HCT116 (cell line): Measurements from ENCODE around the gene EPYC.

Experiments
- CTCF ChIP-seq, 3 experiments: fragments of 200-600 bp in 1 of 3; sonication (generic) in 1 of 3; IDR thresholded peaks in 2 of 3; conservative IDR thresholded peaks in 1 of 3; 2 replicates each; pipeline ENCODE4 v1.5.1; 2012 to 2017; ENCODE audit warnings: low read depth in 2 of 3, low read length in 2 of 3, antibody characterized with exemption in 1 of 3, borderline replicate concordance in 1 of 3, control low read depth in 1 of 3, mild to moderate bottlenecking in 1 of 3, mixed read lengths in 1 of 3, mixed run types in 1 of 3, moderate library complexity in 1 of 3; ENCODE audit not compliant: insufficient read depth in 1 of 3
- EGR1 ChIP-seq: IDR thresholded peaks from 2 replicates; pipeline ENCODE4 v1.6.1; 2012; ENCODE audit warnings: low read depth
- EZH2 ChIP-seq: fragments of 200-600 bp; sonication (generic); IDR thresholded peaks from 2 replicates; pipeline ENCODE4 v1.6.1; 2017; ENCODE audit warnings: antibody characterized with exemption, mixed run types
- JUND ChIP-seq: IDR thresholded peaks from 2 replicates; pipeline ENCODE4 v1.6.1; 2012
- TCF7L2 ChIP-seq: IDR thresholded peaks from 2 replicates; pipeline ENCODE4 v1.7.0; 2011; ENCODE audit warnings: borderline replicate concordance, inconsistent platforms; ENCODE audit not compliant: insufficient read depth, insufficient read length; ENCODE audit errors: extremely low read depth

- no peak for TF ChIP-seq CTCF (IDR thresholded peaks at IDR 0.05 in 2 of 3, conservative IDR thresholded peaks at IDR 0.05 in 1 of 3; ENCODE audit: borderline replicate concordance in 1 of 3, insufficient read depth in 1 of 3, low read depth in 2 of 3, low read length in 2 of 3)
- TF ChIP-seq TCF7L2 = no peak
- TF ChIP-seq EGR1 = no peak
- no peak for TF ChIP-seq JUND
- no peak for TF ChIP-seq EZH2
Measured at GRCh38 chr12:90989686-90990111, 15.1 kb downstream of the EPYC start.
